HG03025 (cell line): ENCODE measurements around the gene FBXO24.
"Not testable (repeated sequence)": the region's sequence is repeated elsewhere in the genome, so short reads cannot be mapped to it uniquely, and the experiment has no call there.

ENCODE experiments used
- ATAC-seq: cut with Tn5 transposase; IDR thresholded peaks from one replicate; pipeline ENCODE4 v1.9.1; 2021; ENCODE audit warnings: mild to moderate bottlenecking, moderate library complexity; ENCODE audit not compliant: unreplicated experiment, low FRiP score

The FBXO24 gene

GRCh38 chr7:100556541-100556940 is 29.6 kb upstream of the FBXO24 start:
- no peak for ATAC-seq

- no peak for ATAC-seq
Observed at GRCh38 chr7:100559127-100559526, 27.0 kb upstream of the FBXO24 start.

GRCh38 chr7:100561491-100562194 is 24.5 kb upstream of the FBXO24 start:
- no peak for ATAC-seq

- no peak for ATAC-seq
Observed at GRCh38 chr7:100562195-100563099, 23.7 kb upstream of the FBXO24 start.

- ATAC-seq: no peak
Observed at GRCh38 chr7:100563100-100563564, 23.0 kb upstream of the FBXO24 start.

GRCh38 chr7:100563809-100564400 is 22.2 kb upstream of the FBXO24 start:
- no peak for ATAC-seq

- ATAC-seq: not testable (repeated sequence)
Observed at GRCh38 chr7:100564405-100564804, 21.7 kb upstream of the FBXO24 start.

- no peak for ATAC-seq
Observed at GRCh38 chr7:100565133-100565571, 21.0 kb upstream of the FBXO24 start.

GRCh38 chr7:100566018-100566531 is 20.1 kb upstream of the FBXO24 start:
- ATAC-seq: no peak

GRCh38 chr7:100567031-100567730 is 18.9 kb upstream of the FBXO24 start:
- ATAC-seq: no peak

- ATAC-seq: no peak
Observed at GRCh38 chr7:100567751-100568175, 18.4 kb upstream of the FBXO24 start.

GRCh38 chr7:100568176-100568895 is 17.8 kb upstream of the FBXO24 start:
- no peak for ATAC-seq

- ATAC-seq: no peak
Observed at GRCh38 chr7:100568896-100569844, 17.0 kb upstream of the FBXO24 start.

GRCh38 chr7:100570954-100571828 is 14.9 kb upstream of the FBXO24 start:
- no peak for ATAC-seq

- no peak for ATAC-seq
Observed at GRCh38 chr7:100571829-100572116, 14.4 kb upstream of the FBXO24 start.

- ATAC-seq: no peak
Observed at GRCh38 chr7:100572281-100572948, 13.7 kb upstream of the FBXO24 start.

GRCh38 chr7:100572949-100573675 is 13.0 kb upstream of the FBXO24 start:
- ATAC-seq: no peak
